Measurements from ENCODE around the gene URGCP.

URGCP gene

GRCh38 chr7:43906331-43907010, at the start of gene URGCP:
Gene URGCP, minus strand, starts transcription at chr7:43906596. Its CDS starts 21 bp downstream, at chr7:43906575.
- DNase-seq = peak; percentile 84

GRCh38 chr7:43956027-43956426, 49.6 kb upstream of the URGCP start:
- no peak for DNase-seq

GRCh38 chr7:43954524-43955228, 48.3 kb upstream of the URGCP start:
- DNase-seq = no peak

- DNase-seq = no peak
Measured at GRCh38 chr7:43953071-43953470, 46.7 kb upstream of the URGCP start.

- DNase-seq = no peak
Measured at GRCh38 chr7:43952028-43952427, 45.6 kb upstream of the URGCP start.

GRCh38 chr7:43944286-43944685, 37.9 kb upstream of the URGCP start:
- no peak for DNase-seq

GRCh38 chr7:43943417-43944187, 37.2 kb upstream of the URGCP start:
- no peak for DNase-seq

- DNase-seq = no peak
Measured at GRCh38 chr7:43942997-43943396, 36.6 kb upstream of the URGCP start.

- DNase-seq = no peak
Measured at GRCh38 chr7:43942250-43942649, 35.9 kb upstream of the URGCP start.

GRCh38 chr7:43938892-43939482, 32.6 kb upstream of the URGCP start:
- no peak for DNase-seq

GRCh38 chr7:43937444-43937843, 31.0 kb upstream of the URGCP start:
- no peak for DNase-seq

GRCh38 chr7:43933902-43934560, 27.6 kb upstream of the URGCP start:
- DNase-seq = no peak

- no peak for DNase-seq
Measured at GRCh38 chr7:43931346-43931745, 24.9 kb upstream of the URGCP start.

- DNase-seq = no peak
Measured at GRCh38 chr7:43929529-43930457, 23.4 kb upstream of the URGCP start.

- no peak for DNase-seq
Measured at GRCh38 chr7:43927810-43928209, 21.4 kb upstream of the URGCP start.

- no peak for DNase-seq
Measured at GRCh38 chr7:43926798-43927123, 20.4 kb upstream of the URGCP start.

- DNase-seq = peak; percentile 96
Measured at GRCh38 chr7:43925984-43926797, 19.8 kb upstream of the URGCP start, which contains the start of gene UBE2D4. Gene UBE2D4, plus strand, starts transcription at chr7:43926436. Its CDS starts 97 bp downstream, at chr7:43926533.

GRCh38 chr7:43922726-43923125, 16.3 kb upstream of the URGCP start:
- no peak for DNase-seq

GRCh38 chr7:43921423-43921822, 15.0 kb upstream of the URGCP start:
- DNase-seq = no peak

- DNase-seq = no peak
Measured at GRCh38 chr7:43915907-43916306, 9.5 kb upstream of the URGCP start.

- DNase-seq = no peak
Measured at GRCh38 chr7:43914795-43915194, 8.4 kb upstream of the URGCP start.

Measured in activated effector memory CD4-positive, alpha-beta T cell treated with anti-CD3 and anti-CD28 coated beads, Interleukin-2, amount 50 U/mL, for 16 hours (primary cell).